K562 (cell line): Measurements from ENCODE around the gene SORCS1. TPM values are rescaled to one million over a fixed set of nuclear protein-coding genes. Genes with fewer than 3 reads are reported as not detected.

ENCODE experiments used
- ATAC-seq: fragments of 200-7000 bp; cut with Tn5 transposase; 3 replicates; pipeline ENCODE4 v1.9.1; 2020; ENCODE audit warnings: moderate library complexity
- BruUV-seq: library from RNA; stranded (reverse); fragments of 400-500 nt; replicated peaks from 2 replicates; lab custom pipeline; 2021; lab: Mats Ljungman, UMichigan
- CTCF ChIA-PET: fragments of 300-600 bp; formaldehyde crosslinking; extraction: SDS; loops from one replicate; lab custom pipeline; 2021; ENCODE audit warnings: low intra/inter-chr PET ratio; lab: Yijun Ruan, JAX
- POLR2A ChIA-PET: fragments of 300-600, 350-650 bp; sonication (Branson Sonifier 250); formaldehyde crosslinking; extraction: SDS; loops from one replicate; lab custom pipeline; 2021; ENCODE audit warnings: antibody characterized with exemption, inconsistent platforms; lab: Yijun Ruan, JAX
- DNase-seq, 4 experiments: peaks; one replicate each; pipeline versions ENCODE4 v3.0.0 to v3.0.0-alpha.2; 2011 to 2018; ENCODE audit warnings: low spot score in 3 of 4, mixed read lengths in 3 of 4; ENCODE audit errors: extremely low read depth in 1 of 4
- FAIRE-seq: peaks from 2 replicates; lab custom pipeline; 2011; peaks lifted over from hg19 to GRCh38; lab: Jason Lieb, UNC
- H2AFZ ChIP-seq: 2 replicates; pipeline ENCODE4 v1.6.0; 2011; ENCODE audit warnings: low read depth, low read length, control low read depth, inconsistent platforms
- H3K27ac ChIP-seq: fragments of 200-600 bp; 3 replicates; pipeline ENCODE4 v1.8.0; 2011; ENCODE audit warnings: low read depth, mild to moderate bottlenecking, control low read depth, inconsistent platforms, low read length, moderate library complexity, mixed read lengths; ENCODE audit errors: extremely low read depth
- H3K27me3 ChIP-seq, 2 experiments: fragments of 300-600 bp in 1 of 2; 2 replicates in 1 of 2; 3 replicates in 1 of 2; pipeline versions ENCODE4 v1.6.0 to v1.8.0; 2011; ENCODE audit warnings: inconsistent platforms in 2 of 2, low read length in 2 of 2, mild to moderate bottlenecking in 1 of 2, mixed read lengths in 1 of 2, moderate library complexity in 1 of 2; ENCODE audit not compliant: control insufficient read depth in 2 of 2, insufficient read depth in 2 of 2
- H3K36me3 ChIP-seq: fragments of 300-600 bp; 3 replicates; pipeline ENCODE4 v1.8.0; 2011; ENCODE audit warnings: mild to moderate bottlenecking, low read length, inconsistent platforms; ENCODE audit not compliant: control insufficient read depth, insufficient read depth
- H3K4me1 ChIP-seq, 2 experiments: fragments of 200-600 bp in 1 of 2; replicated peaks in 1 of 2; 2 replicates in 1 of 2; 3 replicates in 1 of 2; pipeline versions ENCODE4 v1.5.1 to v1.8.0; 2011; ENCODE audit warnings: inconsistent platforms in 2 of 2, low read length in 2 of 2, mild to moderate bottlenecking in 1 of 2, mixed read lengths in 1 of 2, moderate library complexity in 1 of 2; ENCODE audit not compliant: control insufficient read depth in 2 of 2, insufficient read depth in 2 of 2
- H3K4me2 ChIP-seq: 2 replicates; pipeline ENCODE4 v1.6.1; 2011; ENCODE audit warnings: low read length, control low read depth, inconsistent platforms, mixed read lengths; ENCODE audit not compliant: insufficient read depth
- H3K4me3 ChIP-seq: fragments of 200-600 bp; sonication (generic), shearing (Covaris generic); 2 replicates; pipeline ENCODE4 v1.5.1; 2016; ENCODE audit warnings: control low read depth, inconsistent platforms
- H3K79me2 ChIP-seq: fragments of 200-600 bp; 3 replicates; pipeline ENCODE4 v1.8.0; 2011; ENCODE audit warnings: low read length, inconsistent platforms; ENCODE audit not compliant: control insufficient read depth, insufficient read depth
- H3K9ac ChIP-seq, 2 experiments: 2 replicates each; pipeline versions ENCODE4 v1.6.0 to v1.6.1; 2011; ENCODE audit warnings: low read depth in 2 of 2, low read length in 2 of 2, control low read depth in 1 of 2, inconsistent platforms in 1 of 2, mild to moderate bottlenecking in 1 of 2, mixed read lengths in 1 of 2; ENCODE audit not compliant: insufficient read depth in 1 of 2
- H3K9me1 ChIP-seq: one replicate; pipeline ENCODE4 v1.6.0; 2011; ENCODE audit warnings: inconsistent platforms, mild to moderate bottlenecking, low read length, moderate library complexity; ENCODE audit not compliant: control insufficient read depth, insufficient read depth
- H3K9me3 ChIP-seq: replicated peaks from 2 replicates; pipeline ENCODE4 v1.5.1; 2011; ENCODE audit warnings: low read depth, low read length, inconsistent platforms; ENCODE audit not compliant: control insufficient read depth, insufficient read depth
- H4K20me1 ChIP-seq: replicated peaks from 2 replicates; pipeline ENCODE4 v1.6.1; 2011; ENCODE audit warnings: low read length, inconsistent platforms, mixed read lengths; ENCODE audit not compliant: control insufficient read depth, insufficient read depth
- COPS2 ChIP-seq: fragments of 450-650 bp; conservative IDR thresholded peaks from 2 replicates; pipeline ENCODE4 v1.6.1; 2016; ENCODE audit warnings: mild to moderate bottlenecking, moderate library complexity
- ESRRB ChIP-seq: fragments of 250-450 bp; sonication (Bioruptor Pico); IDR thresholded peaks from 2 replicates; pipeline ENCODE4 v1.5.0; 2020; ENCODE audit warnings: mild to moderate bottlenecking, moderate library complexity, borderline replicate concordance
- MXI1 ChIP-seq: IDR thresholded peaks from 2 replicates; pipeline ENCODE4 v1.6.1; 2011; ENCODE audit warnings: low read depth, mild to moderate bottlenecking, improper control_type of control experiment, low read length
- PHF20 ChIP-seq: fragments of 450-650 bp; IDR thresholded peaks from 2 replicates; pipeline ENCODE4 v1.6.1; 2018; ENCODE audit not compliant: partially characterized antibody
- PTBP1 ChIP-seq: fragments of 200-400 bp; formaldehyde crosslinking; IDR thresholded peaks from 2 replicates; pipeline ENCODE4 v1.6.1; 2017; ENCODE audit warnings: low read depth, low read length
- SNRNP70 ChIP-seq: fragments of 200-400 bp; formaldehyde crosslinking; optimal IDR thresholded peaks from 2 replicates; pipeline ENCODE3; 2017; ENCODE audit warnings: low read depth, low read length
- TCF7L2 ChIP-seq: fragments of 150-350 bp; IDR thresholded peaks from 2 replicates; pipeline ENCODE4 v1.6.1; 2016; ENCODE audit warnings: low read depth, mild to moderate bottlenecking, low read length, moderate library complexity
- ZNF444 ChIP-seq: fragments of 250-450 bp; sonication (Bioruptor Pico); IDR thresholded peaks from 2 replicates; pipeline ENCODE4 v1.4.0; 2020; ENCODE audit warnings: mild to moderate bottlenecking, moderate library complexity
- ZNF766 ChIP-seq: fragments of 200-800 bp; sonication (Bioruptor generic); conservative IDR thresholded peaks from 2 replicates; pipeline ENCODE4 v1.6.1; 2016; ENCODE audit warnings: missing genetic modification characterization, missing compliant biosample characterization
- WGBS: fragments of 100-300 bp; shearing (Covaris generic); methylation state at CpG from one replicate; pipeline ENCODE4 v1.1.6; 2016; ENCODE audit warnings: low coverage, mixed read lengths; ENCODE audit not compliant: insufficient coverage; ENCODE audit errors: missing lambda C conversion rate; 5-methylcytosine and 5-hydroxymethylcytosine counted together
- in situ Hi-C: fragments of 300-500 bp; cut with MboI; formaldehyde crosslinking; loops from 4 replicates; pipeline ENCODE4 v1.15.0; 2018; ENCODE audit warnings: inconsistent platforms, mixed read lengths
- intact Hi-C: fragments of 100-400 bp; cut with micrococcal nuclease; formaldehyde crosslinking; loops from 2 replicates; pipeline ENCODE4 v1.14.2; 2022
- polyA plus RNA-seq, 8 experiments: library from polyadenylated mRNA; depleted of rRNA in 4 of 8; stranded (reverse) in 5 of 8; unstranded in 3 of 8; fragments of >200 nt; fragmentation: Nextera tagmentation in 2 of 8; fragmentation: Illumina TruSeq in 1 of 8; extraction: Ambion mirVana in 2 of 8; extraction: Trizol in 1 of 8; gene quantifications; 2 replicates each; pipeline versions ENCODE4 v1.2.1 to v1.2.3, GENCODE V29; 2011 to 2014; ENCODE audit warnings: inconsistent platforms in 1 of 8, missing spikeins in 1 of 8
- total RNA-seq, 7 experiments: library from RNA; depleted of rRNA in 6 of 7; stranded (reverse); fragments of >200 nt in 6 of 7; fragmentation: Illumina TruSeq in 2 of 7; extraction: Trizol in 2 of 7; gene quantifications; 2 replicates each; pipeline versions ENCODE4 v1.2.1 to v1.2.3, GENCODE V29; 2011 to 2021; ENCODE audit warnings: low replicate concordance in 1 of 7

Gene SORCS1
- total and polyA plus RNA-seq, 9 of the 15 experiments (the other 6 are each of a cell fraction or from before 2014, with no cell fraction given), result 1.5 to 3.9 (median 2.7) TPM

DNA sequence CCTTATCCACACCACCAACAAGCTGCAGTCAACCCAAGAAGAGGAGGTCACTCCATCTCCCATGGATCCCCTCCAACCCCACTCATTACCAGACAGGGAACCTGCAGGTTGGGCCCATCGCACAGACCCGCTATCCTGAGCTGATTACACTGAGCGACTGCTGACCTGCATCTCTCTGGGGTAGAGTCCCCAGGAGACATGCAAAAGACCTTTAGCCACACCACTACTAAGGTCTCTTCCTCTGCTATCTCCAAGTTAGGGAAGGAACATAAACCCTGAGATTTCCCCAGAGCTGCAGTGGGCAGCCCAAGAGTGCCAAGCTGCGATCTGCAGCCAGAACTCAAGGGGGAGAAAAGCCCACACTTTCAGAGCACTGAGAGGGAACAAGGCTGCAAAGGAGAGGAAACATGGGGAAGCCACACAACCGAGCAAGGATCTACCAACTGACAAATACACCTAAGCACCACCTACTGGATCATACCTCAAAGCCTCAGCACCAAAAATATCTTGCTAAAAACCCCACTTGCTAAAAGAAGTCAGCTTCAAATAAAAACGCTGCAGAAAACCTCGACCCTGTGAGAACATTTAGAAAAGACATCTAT, 298.2 kb downstream of the SORCS1 start:
- intact Hi-C loops (no loop called here), in situ Hi-C loops (no loop called here)
- POLR2A ChIA-PET, result no interaction called here
- H3K36me3 ChIP-seq, result no peaks in the 10 kb centered on the region
- BruUV-seq, result no TSS peak
- DNase-seq, result no peak
- no peaks in the 10 kb centered on the region for H3K9me3 ChIP-seq
- H4K20me1 ChIP-seq, result no peaks in the 10 kb centered on the region
- H3K27ac ChIP-seq, result no peak overlapping the region
- no peak overlapping the region for H3K4me2 ChIP-seq
- no peaks in the 10 kb centered on the region for H3K27me3 ChIP-seq
- TF ChIP-seq MXI1, result no peak
- TF ChIP-seq SNRNP70, result no peak
- no peak for TF ChIP-seq ZNF444 (CRISPR knock-in tag)
- no peak for TF ChIP-seq TCF7L2
- no peak for TF ChIP-seq PHF20
- TF ChIP-seq COPS2, result no peak
- TF ChIP-seq PTBP1, result no peak
- TF ChIP-seq ZNF766 (CRISPR knock-in tag), result no peak
- no peak for TF ChIP-seq ESRRB (CRISPR knock-in tag)
- no peak for ATAC-seq
- no peaks in the 10 kb centered on the region for H3K9me1 ChIP-seq
- no peaks in the 10 kb centered on the region; a peak in 1 of 5 replicates for H3K4me1 ChIP-seq
- no peaks in the 10 kb centered on the region for H3K79me2 ChIP-seq
- CTCF ChIA-PET, result no interaction called here
- FAIRE-seq, result no peak
- H2AFZ ChIP-seq, result no peak overlapping the region
- no peak overlapping the region for H3K9ac ChIP-seq
- 27% methylated on average over 7 of the region's 7 CpGs for WGBS
- no peak overlapping the region for H3K4me3 ChIP-seq
